HG03442 (cell line): Measurements from ENCODE around the gene INAFM1.

ENCODE experiments used
- ATAC-seq: cut with Tn5 transposase; IDR thresholded peaks from one replicate; pipeline ENCODE4 v1.9.1; 2021; ENCODE audit warnings: mild to moderate bottlenecking, moderate library complexity; ENCODE audit not compliant: unreplicated experiment

INAFM1 gene

DNA sequence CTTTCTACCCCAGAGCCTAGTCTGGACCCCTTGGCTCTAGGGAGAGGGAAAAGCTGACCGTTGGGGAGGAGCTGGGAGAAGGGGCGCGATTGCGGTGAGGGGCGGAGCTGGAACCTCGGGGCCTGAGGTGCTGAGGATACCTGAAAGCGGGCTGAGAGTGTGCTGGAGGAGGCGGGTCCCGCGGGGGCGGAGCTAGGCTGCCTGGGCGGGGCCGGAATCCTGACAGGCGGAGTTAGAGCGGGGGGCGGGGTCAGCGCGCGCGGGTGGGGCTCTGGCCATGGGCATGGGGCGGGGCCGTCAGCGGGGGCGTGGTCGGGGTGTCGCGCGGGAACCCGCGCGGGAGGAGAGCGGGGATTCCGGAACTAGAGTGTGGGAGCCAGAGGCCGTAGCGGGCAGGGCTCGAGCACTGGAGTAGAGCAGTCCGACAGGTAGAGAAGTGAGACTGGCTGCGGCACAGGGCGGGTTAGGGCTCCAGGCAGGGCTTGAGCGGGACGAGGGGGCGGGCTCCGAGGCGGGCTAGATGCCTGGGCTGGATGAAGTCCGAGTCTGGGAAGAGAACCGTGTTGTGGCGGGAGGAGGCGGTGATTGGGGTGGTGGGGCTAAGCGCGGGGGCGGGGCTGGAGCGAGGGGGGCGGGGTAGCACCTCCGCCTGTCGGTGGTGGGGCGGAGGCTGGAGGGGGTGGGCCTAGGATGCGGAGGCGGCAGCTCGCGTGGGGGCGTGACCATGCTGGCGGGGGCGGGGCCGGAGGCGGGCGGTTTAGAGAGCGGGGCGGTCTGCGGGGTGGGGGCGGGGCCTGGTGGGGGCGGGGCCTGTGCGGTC lies at the start of gene INAFM1:
INAFM1 (plus strand) TSS at position 815 of the 820 bp plus-strand sequence. CDS start 35 bp downstream, outside the sequence.
- ATAC-seq: peak; percentile 37

DNA sequence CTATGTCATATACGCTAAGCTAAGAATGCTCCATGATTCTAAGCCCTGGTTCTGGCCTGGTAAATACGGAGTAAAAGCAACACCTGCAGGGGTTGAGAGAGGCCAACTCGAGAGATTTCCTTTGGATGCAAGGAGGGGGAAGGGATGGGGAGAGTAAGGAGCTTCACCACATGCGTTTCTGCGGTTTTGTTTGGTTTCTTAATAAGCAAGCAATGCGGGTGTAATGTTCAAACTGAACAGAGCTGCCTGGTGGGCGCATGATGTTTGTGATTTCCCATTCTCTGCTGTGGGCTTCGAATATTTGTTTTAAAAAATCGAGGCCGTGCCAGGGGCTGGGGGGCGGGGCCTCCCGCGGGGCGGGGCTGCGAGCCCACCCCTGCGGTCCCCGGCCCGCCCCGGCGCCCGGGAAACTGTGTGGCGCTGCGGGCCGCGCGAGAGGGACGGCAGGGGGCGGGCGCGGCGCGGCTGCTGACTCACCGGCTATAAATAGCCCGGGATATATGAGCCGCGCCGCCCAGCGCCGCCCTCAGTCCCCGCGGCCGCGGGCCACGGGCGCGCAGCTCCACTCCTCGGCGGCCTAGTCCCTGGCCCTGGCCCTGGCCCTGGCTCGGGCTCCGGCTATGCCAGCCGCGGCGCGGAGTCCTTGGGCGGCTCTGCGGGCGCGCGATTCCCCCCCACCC lies 48.8 kb upstream of the INAFM1 start:
- peak; percentile 33 for ATAC-seq

DNA sequence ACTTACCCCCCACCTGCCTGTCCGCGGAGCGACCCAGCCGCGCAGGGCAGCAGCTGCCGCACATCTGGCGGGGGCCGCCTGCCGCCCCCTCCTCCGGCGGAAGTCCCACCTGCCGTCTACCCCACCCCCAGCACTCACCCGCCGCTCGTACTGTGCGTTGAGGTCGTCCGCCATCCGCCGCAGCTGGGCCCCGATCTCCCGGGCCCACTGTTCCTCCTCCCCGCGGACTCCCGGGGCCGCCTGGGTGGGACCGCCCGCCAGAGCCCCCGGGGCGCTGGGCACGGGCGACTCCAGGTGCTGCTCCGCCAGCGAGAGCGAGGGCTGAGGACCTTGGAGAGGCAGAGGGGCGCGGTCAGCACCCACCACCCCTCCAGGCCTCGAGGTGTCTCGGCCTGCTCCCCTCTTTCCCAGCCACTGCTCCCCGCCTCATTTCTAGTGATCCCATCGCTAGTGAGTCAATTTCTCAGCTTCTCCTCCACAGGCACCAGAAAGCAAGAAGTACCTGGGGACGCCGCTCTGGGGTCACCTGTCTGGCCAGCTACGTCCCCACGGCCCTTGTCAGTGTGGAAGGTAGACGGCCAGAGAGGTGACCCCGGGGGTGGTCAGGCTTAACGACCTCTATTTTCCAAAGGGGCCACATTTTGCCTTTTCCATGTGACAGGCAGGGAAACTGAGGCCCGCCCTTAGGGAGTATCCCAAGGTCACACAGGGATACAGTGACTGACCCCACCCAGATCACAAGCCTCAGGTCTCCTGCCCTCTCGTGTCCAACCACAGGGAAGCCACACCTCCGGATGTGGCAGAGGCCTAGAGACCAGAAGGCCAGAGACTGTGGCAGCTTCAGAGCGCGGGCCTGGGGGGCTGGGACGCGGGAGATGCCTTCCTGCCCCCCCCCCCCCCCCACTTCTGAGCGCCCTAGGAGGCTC lies 48.0 kb upstream of the INAFM1 start:
- ATAC-seq: peak; percentile 28

DNA sequence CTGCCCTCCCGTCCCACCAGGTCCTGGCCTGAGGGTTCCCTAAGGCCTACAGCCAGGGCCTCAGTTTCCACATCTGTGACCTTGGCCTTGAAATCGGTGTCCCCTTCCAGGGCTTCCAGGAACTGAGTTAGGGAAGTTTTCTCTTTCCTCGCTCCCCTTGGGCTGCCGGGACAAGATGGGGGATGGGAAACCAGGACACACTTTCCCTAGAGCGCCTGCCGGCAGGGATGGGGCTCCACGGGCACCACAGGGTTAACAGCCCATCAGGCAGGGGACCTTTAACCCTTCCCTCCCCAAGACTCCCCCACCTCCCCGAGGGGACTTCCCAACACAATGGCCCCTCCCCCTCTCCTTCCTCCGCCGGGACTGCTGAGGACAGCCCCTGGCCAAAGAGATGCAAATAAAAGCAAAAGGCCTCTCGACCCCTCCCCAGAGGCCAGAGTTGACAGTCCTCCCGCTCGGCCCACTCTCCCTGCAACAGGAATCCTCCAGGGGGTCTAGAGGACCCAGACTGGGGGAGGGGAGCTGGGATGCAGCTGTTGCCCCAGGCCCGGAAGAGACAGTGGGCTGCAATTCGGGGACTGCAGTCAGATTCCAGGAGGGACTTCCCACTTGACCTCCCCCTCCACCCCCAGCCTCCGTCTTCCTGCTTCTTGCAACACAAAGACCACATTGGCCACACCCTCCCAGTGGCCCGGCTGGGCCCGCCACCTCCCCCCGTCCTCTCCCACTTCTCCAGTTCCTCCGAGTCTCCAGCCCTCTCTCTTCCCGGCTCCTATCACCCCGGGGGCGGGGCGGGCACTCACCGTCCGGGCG lies 47.1 kb upstream of the INAFM1 start:
- no peak for ATAC-seq

DNA sequence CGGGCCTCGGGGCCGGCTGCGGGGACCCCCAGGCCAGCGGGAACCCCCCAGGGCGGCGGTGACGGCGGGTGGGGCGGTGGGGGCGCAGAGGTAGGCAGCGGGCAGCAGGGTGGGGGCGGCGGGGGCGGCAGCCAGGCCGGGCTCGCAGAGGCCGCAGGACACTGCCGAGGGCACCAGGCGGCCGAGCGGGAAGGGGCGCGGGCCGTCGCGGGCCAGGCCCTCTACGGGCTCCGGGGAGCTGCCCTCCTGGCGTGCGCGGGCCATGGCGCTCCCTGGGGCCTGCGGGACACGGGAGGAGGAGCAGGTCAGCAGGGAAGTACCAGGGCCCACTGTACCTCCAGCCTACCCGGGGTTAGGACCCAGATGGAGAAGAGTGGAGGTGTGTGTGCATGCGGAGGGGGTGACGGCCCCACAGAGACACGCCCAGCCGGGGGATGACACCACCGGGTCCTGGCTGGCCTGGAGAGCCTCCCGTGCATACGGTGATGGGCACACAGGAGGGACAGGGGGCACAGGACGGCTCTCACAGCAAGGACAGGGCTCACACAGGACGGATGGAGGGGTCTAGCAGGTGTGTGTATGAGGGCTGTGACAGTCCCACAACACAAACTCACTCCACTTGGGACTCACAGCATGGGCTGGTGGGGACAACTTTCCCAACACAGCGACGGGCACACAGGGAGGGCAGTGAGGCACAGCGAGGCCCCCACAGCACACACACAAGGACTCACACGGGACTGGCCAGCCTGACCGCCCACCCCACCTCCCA lies 46.3 kb upstream of the INAFM1 start:
- no peak for ATAC-seq

DNA sequence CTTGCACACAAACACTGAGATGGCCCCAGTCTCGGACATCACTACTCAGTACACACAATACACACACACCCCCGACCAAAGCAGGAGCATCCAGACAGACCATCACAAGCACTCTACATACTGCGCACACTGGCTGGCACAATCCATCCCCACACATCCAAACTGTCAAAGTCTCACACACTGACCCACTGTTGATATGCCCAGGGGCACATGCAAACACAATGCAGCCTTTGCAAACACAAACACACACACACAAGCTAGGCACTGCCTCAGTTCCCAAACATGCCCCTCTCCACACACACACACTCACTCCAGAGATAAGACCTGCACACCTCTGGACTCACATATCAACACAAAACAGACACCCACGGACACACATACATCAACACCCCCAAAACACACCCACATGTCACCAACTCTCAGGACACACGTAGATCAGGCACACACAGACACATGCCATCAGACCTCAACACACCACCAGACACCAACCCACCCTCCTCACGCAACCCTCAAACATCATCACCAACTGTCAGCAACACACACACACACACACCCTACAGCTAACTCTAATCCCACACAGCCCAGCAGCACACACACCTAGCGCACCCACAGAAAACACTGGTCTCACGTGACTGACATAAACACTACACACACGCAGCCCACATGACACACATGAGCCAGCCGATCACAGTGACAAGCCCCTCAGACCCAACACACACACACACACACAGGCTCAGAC lies 45.6 kb upstream of the INAFM1 start:
- ATAC-seq: no peak

DNA sequence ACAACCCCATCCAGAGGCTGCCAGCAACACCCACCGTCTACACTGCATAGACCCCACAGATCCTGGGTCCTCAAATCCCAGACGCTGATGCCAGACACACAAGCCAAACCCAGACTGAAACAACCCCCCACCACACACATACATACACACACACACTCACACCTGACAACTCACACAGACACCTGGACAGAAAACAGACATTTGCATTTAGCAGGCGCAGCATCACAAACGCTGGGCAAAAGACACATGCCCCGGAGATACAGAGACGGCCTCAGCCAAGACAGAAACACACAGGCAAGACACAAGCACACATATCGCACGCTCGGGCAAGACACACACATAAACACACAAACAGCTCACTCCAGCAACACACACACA lies 45.0 kb upstream of the INAFM1 start:
- ATAC-seq: no peak

DNA sequence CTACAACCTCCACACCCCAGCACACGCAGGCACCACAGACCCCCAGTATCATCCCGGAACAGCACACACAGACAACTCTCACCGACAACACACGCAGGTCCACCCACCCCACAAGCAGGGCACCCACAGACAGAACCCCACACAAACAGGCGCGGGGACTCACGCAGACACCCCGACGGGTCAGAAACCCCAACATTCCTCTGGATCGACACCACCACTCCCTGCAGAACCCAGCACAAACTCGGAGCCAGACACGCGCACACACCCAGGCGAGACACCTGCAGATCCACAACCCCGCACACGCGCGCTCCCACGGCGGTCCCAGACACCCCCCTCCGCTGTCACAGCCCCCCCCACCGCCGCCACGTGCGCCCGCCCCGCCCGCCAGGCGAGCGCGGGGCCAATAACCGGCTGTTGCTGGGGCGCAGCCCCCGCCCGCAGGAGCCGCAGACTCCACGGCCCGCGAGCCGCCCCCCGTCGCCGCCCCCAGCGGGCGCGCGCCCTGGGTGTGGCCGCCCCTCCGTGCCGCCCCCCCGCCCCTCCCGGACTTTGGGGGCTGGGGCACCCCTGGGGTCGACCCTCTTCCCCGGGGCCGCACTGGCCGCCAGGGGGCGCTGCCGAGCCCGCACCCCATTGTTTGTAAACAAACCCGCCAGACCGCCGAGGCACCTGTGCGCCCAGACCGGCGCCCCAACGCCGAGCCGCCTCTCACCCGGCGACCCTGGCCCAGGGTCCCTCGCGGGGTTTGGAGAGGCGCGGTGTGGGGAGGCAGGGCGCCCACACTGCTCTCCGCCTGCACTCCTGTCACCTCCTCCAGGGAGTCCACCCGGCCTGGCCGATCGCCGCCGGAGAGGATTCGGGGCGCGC lies 44.4 kb upstream of the INAFM1 start:
- ATAC-seq: no peak

DNA sequence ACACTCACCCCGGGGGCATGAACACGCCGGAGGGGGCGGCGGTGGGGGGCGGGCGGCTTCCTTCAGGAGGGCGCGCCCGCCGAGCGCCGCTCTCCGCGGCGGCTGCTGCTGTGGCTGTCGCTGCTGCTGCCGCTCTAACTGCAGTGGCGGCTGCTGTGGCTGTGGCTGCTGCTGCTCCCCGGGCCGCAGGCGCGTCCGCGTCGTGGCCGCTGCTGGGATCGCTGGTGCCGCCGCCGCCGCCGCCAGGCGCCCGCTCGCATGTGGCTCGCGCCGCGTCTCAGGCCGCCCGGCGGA lies 43.8 kb upstream of the INAFM1 start, which contains the start of gene BBC3:
BBC3 (minus strand) TSS at position 279 of the 294 bp plus-strand sequence. CDS start 2,768 bp downstream, outside the sequence.
- no peak for ATAC-seq

DNA sequence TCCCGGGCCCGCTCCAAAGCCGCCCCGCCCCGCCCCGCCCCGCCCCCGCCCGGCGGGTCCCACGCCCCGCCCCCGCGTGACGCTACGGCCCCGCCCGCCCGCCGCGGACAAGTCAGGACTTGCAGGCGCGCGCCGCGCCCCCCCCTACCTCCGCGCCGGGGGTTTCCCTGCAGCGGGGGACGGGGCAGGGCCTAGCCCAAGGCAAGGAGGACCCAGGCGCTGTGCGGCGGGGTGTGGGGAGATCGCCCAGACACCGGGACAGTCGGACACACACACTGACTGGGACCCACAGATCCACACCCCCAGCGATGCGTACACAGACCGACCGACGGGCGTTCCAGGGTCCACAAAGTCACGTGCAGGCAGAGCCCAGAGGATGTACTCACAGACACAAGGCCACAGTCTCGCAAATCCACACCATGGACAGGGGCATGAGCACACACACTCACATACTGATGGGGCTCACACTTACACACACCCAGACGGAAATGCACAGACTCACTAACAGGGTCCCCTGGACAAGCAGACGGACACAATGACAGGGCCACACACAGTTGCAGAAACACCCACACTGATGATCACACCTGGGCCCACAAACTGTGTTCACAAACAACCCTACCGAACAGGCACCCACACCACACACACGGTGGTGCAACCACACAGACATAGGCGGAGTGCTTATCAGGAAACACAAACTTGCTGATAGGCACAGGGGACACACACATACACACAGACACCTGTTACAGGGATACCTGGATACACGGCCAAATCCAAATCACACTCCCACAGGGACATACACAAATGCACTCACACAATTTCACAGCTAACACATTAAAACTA lies 43.2 kb upstream of the INAFM1 start:
- no peak for ATAC-seq

DNA sequence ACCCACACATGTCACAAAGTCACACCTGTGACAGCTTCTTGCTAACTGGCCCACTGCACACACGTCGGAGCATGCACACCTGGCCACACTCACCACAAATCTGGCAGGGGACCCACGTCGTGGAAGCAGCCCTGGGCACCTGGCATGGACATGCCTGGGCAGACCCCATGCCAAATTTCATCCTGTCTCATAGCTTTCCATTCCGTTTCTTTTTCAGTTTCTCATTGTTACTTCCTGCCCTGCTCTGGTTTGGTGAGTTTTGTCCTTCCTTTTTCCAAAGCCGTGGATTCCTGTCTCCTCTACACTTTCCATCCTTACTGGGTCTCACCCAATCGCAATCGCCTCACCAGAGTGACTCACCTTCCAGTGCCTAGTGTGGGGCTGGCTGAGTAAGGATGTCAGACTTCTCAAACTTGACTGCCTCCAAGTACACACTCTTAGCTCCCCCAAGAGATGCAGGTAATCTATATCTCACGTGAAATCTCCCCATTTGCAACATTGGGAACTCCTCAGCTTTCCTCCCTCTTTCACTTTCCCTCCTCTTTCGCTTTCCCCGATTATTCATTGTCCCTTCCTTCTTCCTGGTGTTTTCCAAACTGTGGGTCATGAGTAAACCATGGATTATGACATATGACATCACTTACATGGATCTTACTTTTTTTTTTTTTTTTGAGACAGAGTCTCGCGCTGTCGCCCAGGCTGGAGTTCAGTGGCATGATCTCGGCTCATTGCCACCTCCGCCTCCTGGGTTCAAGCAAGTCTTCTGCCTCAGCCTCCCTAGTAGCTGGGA lies 42.1 kb upstream of the INAFM1 start:
- no peak for ATAC-seq

DNA sequence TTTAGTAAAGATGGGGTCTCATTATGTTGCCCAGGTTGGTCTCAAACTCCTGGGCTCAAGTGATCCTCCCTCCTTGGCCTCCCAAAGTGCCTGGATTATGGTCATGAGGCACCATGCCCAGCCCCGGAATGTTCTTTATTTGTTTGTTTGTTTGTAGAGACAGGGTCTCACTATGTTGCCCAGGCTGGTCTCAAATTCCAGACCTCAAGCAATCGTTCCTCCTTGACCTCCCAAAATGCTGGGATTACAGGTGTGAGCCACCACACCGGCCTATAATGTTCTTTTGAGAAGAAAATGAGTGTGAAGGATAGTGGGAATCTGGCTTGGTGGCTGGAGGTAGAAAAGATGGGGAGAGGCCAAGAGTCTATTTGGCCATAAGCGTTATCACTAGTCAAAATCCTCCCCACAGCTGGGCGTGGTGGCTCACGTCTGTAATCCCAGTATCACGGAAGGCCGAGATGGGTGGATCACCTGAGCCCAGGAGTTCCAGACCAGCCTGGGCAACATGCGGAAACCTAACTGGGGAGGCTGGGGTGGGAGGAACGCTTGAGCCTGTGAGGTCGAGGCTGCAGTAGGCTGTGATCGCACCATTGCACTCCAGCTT lies 38.5 kb upstream of the INAFM1 start:
- no peak for ATAC-seq

DNA sequence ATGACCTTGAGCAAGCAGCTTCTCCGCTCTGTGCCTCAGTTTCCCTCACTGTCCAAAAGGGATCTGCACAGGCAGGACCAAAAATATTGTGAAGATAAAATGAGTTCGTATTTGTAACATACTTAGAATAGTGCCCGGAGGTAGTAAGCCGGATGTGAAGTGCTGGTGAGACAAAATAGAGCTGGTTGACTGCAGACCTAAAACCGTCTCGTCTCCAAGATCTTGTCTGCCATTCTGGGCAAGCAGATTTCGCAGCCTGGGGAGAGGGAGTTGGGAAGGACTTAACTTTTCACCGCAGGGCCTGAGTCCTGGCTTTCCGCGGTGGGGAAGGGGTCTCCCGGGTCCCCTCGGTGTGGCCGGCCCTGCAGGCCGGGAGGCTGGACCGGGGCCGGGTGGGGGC lies 35.5 kb upstream of the INAFM1 start:
- ATAC-seq: no peak

DNA sequence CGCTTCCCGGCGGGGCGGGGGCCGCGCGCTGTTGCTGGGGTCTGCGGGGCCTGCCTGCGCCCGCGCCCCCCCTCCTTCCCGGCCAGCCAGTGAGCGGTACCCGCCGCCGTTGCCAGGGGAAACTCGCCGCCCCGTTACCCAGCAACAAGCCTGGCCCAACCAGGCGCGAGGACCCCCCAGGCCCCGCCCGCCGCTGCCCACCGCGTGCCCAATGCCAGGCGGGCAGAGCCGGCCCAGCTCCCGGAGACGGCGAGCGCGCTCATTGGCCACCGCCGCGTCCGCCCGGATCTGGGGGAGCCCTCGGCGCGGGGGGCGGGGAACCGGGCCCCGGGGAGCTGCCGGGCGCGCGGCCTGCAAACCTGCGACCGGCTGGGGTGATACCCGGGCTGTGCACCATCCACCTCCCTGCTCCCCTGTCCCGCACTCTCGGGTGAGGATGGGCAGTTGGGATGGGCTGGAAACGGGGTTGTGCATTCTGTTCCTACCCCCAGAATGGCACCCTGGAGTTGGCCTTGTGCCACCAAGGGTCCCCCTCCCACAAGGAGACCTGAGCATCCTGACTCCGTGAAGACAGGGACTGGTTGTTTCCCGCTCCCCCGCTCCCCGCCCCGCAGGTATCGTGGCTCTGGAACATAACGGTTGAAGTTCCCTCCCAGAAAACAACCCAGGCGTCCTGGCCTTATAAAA lies 34.9 kb upstream of the INAFM1 start:
- no peak for ATAC-seq

DNA sequence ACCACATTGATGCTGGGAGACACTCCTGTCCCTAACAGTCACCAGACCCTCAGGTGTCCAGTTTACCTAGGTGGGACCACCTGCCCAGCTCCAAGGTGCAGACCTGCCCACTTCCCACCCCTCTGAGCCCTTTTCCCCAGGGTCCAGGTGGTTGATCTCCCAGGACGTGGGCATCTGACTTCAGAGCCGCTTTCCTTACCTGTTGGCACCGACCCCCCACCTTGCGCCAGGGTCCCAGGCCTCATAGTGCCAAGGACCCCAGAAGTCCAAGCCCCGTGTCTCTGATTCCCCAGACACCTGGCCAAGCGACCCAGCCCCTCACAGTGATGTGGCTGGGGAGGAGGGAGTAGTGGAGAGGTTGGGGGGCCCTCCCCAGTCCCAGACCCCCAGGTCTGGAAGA lies 34.1 kb upstream of the INAFM1 start:
- ATAC-seq: no peak
